GM18519 (cell line): ENCODE measurements around the gene CUBN.

Source experiments
- ATAC-seq: cut with Tn5 transposase; IDR thresholded peaks from one replicate; pipeline ENCODE4 v1.9.1; 2021; ENCODE audit warnings: mild to moderate bottlenecking, moderate library complexity; ENCODE audit not compliant: unreplicated experiment, low FRiP score

The CUBN gene

DNA sequence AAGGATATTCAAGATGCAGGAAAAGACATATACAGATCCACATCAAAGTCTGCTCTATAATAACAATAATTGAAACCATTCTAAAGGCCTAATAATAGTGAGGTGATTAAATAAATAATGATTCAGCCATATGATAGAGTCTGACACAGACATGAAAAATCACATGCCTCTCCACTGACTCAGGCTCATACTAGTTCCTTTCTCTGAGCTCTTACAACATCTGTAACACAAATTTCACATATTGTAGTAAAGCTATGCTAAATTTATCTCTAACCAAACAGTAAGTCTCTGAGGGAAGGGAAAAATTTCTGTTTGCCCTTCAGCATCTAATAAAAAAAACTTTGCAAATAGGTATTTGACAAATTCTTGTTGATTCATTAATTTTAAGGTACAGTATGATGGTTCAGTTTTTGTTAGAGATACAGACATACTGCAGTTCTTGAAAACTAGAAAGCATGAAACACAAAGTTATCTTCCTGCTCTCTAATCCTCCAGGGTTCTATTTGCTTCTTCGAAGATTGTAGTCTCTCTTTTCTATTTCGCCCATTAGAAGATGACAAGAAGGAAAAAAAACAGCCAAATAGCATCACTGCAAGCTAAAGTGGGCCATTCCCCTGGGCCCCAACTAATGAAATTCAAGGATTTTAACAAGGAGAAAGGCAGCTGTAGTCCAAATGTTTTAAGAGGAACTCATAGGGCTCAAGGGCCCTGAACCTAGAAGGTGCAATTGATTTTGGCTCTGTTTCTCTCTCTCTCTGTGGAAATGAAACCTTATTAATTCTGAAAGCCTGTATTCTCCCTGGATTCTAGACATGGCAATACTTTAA, 53.9 kb downstream of the CUBN start:
- no peak for ATAC-seq

DNA sequence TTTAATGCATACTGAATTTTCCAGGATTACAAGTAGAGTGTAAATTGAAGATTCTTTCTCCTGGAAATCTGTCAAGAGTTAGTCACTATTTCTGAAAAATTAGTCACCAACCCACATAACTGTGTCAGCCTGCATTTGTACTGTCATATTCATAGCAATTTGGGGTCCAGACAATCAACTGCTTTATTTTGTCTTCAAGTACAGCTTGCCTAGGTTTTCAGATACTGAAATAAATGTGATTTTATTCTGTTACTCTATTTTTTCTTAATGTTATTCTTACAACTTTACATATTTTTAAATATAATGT, 55.1 kb downstream of the CUBN start:
- no peak for ATAC-seq

GRCh38 chr10:17073725-17074540, 55.7 kb downstream of the CUBN start:
- no peak for ATAC-seq

- no peak for ATAC-seq
Observed at GRCh38 chr10:17068953-17069352, 60.7 kb downstream of the CUBN start.

GRCh38 chr10:17067376-17068264, 62.0 kb downstream of the CUBN start:
- ATAC-seq = no peak

DNA sequence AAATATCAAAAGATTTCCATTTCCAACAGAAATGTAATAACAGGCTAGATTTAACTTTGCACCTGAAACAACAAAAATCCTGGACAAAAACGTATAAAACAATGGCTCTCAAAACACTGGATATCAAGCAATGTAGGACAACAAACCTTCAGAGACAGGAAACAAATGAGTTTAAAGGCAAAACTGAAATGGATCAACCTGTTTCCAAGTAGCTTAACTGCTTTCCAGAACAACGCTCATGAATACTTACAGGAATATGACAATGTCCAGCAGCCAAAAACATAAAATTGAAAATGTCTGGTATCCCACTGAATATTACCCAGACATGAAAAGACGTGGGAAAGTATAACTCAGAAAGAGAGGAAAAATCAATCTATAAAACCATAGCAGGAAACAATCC, 62.8 kb downstream of the CUBN start:
- ATAC-seq = no peak

DNA sequence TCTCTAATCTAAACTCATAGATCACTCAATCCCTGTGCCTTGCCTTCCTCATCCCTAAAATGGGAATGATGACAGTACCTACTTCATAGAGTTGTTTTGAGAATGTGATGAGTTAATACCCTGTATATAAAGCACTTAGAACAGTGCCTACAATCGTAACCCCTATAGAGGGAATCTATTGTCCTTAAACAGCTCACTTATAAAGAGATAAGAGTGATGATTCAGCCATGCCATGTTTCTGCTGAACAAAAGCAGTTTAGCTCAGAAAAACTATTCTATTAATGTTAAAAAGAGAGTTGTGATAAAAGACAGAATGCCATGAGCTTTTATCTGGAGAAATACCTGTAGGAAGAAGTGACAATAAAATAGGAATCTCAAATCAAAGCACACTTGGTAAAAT, 63.6 kb downstream of the CUBN start:
- no peak for ATAC-seq

GRCh38 chr10:17065273-17065672, 64.3 kb downstream of the CUBN start:
- ATAC-seq = no peak

DNA sequence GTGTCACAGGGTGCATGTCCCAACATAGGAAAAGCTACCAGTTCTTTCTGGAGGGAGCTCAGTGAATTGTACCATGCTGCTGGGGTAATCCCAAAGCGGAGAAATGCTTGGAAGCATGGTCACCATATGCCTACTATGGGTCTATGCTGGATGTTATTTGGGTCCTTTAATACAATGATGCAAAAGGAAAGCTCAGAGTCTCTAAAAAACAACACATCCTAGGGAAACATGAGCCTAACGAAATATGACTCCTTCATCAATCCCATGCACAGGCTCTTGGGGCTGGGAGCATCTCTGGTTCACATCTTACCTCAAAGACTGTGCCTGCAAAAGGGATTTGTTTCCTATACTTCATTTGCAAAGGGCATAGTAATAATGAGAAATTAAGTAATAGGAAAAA, 65.2 kb downstream of the CUBN start:
- ATAC-seq = no peak

GRCh38 chr10:17062955-17063484, 66.6 kb downstream of the CUBN start:
- no peak for ATAC-seq

DNA sequence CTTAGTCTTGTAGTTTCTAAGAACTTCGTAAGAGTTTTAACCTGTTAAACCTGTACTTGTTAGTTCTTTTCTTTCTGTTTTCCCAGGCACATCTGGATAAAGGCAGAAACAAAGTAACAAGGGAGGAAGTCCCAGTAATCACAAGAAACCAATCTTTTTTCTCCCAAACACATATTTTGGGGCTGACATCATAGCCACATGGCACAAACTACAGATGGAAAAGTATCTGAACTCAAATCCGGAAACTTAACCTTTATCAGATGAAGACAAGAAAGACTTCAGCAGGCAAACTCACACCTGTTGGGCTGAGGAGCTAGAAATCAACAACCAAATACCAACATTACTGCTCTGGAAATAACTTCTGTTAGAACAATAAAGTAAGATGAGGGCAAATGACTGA, 67.1 kb downstream of the CUBN start:
- ATAC-seq = no peak

DNA sequence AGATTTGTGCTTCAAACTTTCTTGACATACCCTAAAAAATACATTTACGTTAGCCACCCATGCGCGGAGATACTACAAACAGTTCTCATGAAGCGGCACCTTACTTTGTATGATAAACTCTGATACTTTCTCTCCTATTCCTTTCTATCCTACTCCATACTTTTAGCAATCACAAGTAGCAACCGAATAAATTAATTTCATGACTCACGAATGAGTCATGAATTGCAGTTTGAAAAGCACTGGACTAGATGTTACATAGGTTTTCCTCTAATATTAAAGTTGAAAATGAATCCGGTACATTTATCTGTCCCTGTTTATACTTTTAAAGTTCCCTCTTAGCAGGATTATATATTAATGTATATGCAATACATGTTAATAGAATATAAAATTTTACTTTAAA, 67.6 kb downstream of the CUBN start:
- no peak for ATAC-seq

DNA sequence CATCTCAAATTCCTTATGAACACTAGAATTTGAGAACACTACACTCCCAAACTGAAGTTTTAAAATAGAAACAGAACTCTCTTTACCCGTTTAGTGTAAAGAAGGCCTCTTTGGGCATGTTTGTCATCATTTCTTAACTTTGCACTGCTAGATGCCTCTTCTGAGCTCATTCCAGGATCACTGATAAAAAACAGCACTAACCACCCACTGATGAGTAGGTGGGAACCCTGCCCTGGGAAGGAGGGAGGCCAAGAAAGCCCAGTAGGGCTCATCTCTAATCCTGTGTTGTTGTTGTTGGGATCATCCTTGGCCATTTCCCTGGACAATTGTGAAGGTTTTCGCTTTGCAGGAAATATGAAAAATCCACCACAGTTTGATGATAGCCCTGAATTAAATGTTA, 68.2 kb downstream of the CUBN start:
- no peak for ATAC-seq

DNA sequence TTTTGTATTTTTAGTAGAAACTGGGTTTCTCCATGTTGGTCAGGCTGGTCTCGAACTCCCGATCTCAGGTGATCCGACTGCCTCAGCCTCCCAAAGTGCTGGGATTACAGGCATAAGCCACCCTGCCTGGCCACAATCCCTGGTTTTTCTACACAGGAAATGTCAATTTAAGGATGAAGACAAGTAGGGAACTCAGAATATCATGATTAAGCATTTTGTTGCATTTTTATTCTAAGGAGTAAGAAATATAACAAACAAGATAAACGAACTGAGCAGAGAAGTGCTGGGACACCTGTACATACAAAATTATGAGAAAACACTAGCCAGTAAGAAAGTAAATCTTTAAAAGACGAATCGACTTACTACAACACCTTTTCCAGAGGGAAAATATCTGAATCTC, 69.3 kb downstream of the CUBN start:
- ATAC-seq = no peak

DNA sequence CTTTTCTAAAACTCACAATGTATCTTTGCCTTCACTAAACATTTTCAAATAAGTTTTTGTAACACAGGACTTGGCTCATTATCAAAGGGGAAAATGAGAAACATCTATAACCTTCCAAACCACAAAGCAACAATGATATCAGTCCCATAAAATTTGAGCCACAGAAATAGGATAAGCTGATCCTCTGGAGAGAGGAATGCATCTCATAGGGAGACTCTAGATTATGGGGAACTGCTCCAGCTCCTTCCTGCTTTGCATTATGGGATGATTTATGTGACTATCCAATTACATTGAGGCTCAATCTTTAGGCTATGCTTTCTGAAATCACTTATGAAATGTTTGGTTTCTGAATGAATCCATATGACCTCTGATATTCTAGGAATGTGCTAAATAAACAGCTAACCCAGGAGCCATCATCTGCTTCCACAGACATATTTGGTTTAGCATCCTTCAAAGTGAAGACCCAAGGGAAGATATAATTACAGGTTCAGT, 70.4 kb downstream of the CUBN start:
- ATAC-seq = no peak

DNA sequence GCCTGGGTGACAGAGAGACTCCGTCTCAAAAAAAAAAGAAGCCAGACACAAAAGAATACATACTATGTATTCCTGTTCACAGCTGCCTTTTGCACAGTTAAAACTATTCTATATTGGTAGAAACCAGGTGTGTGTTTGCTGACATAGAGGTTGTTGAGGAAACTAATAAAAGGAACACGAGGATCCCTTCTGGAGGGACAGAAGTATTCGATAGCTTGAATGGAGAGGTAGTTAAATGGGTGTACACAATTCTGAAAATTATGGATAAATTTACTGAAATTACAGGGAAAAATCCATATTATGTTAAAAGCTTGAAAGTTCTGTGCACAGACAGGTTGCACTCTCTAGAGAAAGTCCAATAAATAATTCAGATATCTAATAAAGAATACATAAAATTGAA, 71.5 kb downstream of the CUBN start:
- no peak for ATAC-seq

DNA sequence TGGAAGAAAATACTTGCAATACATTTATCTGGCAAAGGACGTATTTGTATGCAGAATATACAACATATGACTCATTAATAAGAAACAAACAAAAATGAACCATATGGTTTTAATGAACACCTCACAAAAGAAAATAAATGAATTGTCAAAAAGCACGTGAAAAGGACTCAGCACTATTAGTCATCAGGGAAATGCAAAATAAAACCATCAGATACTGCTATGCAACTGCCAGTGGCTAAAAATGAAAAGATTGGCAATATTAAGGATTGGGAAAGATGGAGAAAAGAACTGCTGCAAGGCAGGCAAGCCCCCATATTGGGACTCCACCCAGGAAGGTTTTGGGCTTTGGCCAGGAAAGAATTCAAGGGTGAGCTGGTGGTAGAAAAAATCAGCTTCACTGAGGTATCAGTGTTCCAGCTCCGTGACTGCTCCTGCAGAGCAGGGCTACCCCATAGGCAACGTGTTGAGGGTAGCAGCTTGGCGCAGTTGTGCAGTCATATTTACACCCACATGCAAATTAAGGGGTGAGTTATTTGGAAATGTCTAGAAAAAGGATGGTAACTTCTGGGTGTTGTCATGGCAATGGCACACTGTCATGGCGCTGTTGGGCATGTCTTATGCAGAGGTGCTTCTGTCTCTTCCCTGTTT, 72.7 kb downstream of the CUBN start:
- ATAC-seq = no peak

GRCh38 chr10:17053513-17053912, 76.1 kb downstream of the CUBN start:
- ATAC-seq = no peak

DNA sequence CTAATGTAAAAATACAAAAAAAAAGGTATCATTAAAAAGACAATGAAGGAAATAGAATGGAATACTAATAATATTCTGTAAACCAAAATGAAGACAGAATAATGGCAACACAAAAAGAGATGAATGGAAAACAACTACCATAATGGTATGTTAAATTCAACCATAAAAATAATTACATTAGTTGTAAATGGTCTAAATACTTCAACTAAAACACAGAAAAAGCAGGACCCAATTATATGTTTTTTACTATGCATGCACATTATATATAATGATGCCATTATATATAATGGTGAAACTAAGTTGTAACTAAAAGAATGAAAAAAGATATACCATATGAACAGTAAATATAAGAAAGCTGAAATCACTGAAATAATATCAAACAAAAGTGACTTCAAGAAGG, 76.5 kb downstream of the CUBN start:
- ATAC-seq = no peak

- ATAC-seq = no peak
Observed at GRCh38 chr10:17051851-17052250, 77.8 kb downstream of the CUBN start.
